Activated CD8-positive, alpha-beta memory T cell treated with anti-CD3 and anti-CD28 coated beads, Interleukin-2, amount 50 U/mL, for 4 hours (primary cell): Measurements from ENCODE around the gene CFB.

ENCODE experiments used
- DNase-seq: peaks from one replicate; pipeline ENCODE4 v3.0.0-alpha.2; 2020

CFB gene

DNA sequence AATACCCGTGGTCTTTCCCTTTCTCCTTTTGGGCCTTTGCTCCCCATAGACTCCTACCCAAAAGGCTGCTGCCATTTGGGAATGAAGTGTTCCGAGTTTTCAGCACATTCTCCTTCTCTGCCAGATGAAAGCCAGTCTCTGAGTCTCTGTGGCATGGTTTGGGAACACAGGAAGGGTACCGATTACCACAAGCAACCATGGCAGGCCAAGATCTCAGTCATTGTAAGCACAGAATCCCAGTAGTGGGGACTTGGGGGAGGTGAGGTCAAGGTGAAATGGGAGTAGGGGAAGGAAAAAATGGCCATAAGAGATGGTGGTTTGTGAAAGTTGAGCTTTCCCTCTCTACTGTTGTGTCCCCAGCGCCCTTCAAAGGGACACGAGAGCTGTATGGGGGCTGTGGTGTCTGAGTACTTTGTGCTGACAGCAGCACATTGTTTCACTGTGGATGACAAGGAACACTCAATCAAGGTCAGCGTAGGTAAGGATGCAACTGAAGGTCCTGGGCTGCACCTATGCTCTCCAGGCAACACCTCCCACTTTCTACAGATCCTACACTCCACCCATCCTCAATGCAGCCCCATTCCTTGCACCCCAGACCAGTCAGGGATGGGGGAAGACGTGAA is 4.1 kb downstream of the CFB start:
- DNase-seq = no peak

DNA sequence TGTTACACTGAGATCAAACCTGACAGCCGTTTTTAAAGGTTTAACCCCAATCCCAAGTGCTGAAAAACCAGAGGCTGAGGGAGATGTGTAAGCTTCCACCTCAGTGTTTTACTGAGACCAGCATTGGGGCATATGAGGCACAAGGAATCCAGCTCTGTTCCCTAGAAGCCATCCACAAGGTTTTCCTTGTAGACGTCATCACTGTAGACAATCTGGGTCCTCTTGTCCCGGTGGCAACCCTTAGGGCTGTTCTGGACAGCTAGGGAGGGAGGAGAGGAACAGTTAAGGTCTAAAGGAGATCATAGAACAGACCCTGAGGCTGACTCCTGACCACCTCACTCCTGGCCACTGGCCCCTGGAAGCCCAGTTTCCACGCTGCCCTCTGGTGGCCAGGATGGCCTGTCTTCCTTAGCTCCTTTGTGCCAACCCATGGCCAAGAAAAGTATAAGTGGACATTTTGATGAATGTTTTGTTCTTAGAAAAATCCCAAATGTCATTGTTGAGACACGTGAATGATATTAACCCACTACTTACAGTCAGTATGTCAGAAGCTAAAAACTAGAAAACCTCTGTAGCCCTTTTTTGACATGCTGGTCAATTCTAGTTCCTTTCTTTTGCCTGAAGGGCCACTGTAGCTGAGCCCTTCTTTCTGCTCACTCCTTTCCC is 6.4 kb downstream of the CFB start:
- no peak for DNase-seq

GRCh38 chr6:31952890-31953289 is 7.0 kb downstream of the CFB start:
- no peak for DNase-seq

DNA sequence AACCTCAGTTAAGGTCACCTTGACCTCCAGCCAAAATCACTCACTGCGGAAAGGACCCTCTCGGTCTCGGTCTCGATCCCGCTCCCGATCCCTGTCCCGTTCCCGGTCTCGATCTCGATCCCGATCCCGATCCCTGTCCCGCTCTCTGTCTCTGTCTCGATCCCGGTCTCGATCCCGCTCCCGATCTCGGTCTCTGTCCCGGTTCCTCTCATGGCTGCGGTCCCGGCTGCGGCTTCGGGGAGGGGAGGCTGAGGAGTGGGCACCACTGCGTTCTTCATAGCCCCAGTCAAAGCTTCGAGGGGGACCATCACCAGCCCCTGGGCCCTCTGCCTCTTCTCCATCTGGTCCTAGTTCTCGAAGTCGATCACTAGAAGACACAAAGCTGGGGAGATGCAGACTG is 8.6 kb downstream of the CFB start:
- no peak for DNase-seq

DNA sequence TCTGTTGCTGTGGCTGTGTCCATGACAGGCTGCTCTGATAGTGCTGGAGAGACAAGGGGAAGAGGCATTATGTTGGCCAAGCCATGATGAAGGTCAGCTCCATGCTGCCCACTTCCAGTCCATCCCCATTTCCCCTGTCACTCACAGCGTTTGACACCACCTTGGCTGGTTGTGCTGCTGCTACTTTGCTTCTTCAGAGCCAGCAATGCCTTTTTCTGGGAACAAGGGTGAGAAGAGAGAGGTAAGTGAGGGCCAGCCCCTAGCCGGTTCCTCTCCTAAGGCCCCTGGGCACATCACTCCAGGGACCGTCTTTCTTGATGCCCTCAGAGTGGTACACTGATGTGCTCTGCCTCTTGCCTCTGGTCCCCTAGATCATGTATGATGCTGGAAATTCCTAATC is 10.9 kb downstream of the CFB start:
- no peak for DNase-seq

DNA sequence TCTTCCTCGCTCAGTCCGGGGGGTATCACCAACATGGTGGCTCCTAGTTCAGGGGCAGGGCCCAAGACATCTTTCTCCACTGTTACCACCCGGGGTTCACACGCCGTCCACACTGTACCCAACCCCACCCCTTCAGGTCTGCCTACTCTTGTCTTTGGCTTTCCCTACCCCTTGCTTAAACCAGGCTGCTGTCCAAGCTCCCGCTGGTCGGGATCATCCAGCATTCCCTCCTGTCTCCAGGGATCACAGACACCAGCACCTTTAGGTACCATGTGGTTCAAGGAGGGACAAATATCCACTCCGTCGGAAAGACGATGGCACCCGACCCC is 12.5 kb downstream of the CFB start:
- DNase-seq = no peak

DNA sequence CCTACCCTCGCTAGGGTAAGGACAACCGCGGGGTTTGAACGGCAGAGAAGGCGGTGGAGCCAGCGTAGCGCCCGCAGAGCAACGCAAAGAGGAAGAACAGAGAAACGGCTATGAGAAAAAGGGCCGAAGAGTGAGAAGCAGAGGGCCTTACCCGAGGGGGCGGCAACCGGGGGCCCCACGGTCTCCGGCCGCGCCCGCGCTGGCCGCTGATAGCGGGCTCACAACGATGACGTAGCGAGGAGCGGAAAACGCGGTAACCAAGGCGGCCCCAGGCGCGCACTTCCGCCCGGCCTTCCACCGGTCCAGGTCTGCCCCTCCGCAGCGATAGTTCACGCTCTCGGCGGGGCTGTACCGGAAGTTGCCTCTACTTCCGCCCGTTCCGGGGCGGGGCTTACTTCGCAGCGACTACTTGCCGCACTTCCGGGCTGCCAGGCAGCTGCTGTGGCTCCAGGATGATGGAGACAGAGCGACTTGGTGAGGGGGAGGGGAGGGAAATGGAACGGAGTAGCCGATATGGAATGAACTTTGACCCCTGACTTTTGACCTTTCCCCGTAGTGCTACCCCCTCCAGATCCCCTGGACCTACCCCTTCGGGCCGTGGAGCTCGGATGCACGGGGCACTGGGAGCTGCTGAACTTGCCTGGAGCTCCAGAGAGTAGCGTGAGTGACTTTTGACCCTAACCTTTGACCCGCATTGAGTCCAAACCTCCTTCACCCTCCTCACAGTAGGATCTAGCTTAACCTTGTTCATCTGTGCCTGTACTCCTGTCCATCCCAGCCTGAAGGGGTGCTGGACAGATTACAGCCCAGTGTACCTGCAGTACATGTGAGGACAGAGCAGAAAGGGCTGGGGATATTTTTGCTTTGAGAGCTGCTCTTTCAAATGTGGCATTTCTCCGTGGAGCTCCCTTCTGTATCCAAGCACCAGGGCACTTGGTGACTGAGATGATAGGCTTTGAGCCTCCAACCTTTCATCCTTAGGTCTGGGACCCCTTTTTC is 13.1 kb downstream of the CFB start, which contains the start of the genes NELFE and SKIC2:
TSS of gene NELFE (minus strand) at position 231 of the 999 bp plus-strand sequence. CDS start 525 bp downstream, outside the sequence.
TSS of gene SKIC2 (plus strand) at position 435 of the 999 bp plus-strand sequence. CDS start at position 453, 18 bp downstream.
- DNase-seq = peak; percentile 99

DNA sequence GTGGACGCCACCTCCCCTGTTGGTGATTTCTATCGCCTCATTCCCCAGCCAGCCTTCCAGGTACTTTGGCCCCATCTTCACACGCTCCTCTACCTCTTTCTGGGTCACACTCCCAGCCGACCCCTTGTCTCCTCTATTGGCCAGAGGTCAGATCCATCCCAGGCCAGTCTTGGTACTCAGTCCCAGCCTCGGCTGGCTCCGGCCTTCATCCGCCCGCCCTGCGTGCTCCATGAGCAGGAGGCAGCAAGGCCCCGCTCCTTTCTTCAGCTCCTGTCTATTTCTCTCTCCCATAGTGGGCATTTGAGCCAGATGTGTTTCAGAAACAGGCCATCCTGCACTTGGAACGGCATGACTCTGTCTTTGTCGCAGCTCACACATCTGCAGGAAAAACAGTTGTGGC is 15.7 kb downstream of the CFB start:
- no peak for DNase-seq

GRCh38 chr6:31963921-31964320 is 18.0 kb downstream of the CFB start:
- DNase-seq = no peak

DNA sequence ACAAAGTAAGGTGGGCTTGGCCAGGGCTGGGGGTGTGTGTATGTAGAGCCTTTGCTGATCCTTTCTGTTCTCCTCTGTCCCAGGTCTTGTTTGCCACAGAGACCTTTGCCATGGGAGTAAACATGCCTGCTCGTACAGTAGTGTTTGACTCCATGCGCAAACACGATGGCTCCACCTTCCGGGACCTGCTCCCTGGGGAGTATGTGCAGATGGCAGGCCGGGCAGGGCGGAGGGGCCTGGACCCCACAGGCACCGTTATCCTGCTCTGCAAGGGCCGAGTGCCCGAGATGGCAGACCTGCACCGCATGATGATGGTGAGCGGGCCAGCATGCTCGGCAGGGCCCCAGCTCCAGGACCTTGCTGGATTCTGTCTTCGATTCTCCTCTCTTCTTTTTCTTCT is 19.8 kb downstream of the CFB start:
- no peak for DNase-seq

- DNase-seq = no peak
These were observed 20.6 kb downstream of the CFB start for GRCh38 chr6:31966506-31966905.

DNA sequence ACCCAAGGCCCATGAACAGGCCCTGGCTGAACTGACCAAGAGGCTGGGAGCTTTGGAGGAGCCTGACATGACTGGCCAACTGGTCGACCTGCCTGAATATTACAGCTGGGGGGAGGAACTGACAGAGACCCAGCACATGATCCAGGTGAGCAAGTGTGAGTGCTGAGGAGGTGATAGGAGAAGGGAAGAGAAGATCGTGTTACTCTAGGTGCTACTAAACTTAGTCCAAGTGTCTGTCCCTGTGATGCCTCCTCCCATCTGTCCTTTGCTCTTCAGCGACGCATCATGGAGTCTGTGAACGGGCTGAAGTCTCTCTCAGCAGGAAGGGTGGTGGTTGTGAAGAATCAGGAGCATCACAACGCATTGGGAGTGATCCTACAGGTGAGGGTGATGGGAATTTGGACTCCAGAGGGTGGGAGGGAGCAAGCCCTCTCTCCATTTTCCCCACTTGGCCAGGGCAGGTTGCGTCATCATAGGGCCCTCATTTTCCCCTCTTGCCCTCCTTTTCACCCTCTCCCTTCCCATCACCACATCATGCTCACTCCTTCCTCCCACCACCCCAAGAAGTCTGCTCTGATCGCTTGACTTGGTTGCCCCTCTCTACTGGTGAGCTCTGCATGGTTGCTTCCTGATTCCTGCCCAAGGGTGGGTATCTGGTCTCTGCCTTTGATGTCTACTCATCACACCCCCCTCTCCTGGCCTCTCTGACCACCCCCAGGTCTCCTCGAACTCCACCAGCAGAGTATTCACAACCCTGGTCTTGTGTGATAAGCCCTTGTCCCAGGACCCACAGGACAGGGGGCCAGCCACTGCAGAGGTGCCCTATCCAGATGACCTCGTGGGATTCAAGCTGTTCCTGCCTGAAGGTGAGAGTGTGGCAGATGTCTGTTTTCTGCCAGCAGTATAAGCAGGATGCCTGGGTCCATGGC is 21.4 kb downstream of the CFB start:
- DNase-seq = no peak

GRCh38 chr6:31967926-31968320 is 22.0 kb downstream of the CFB start:
- DNase-seq = no peak

DNA sequence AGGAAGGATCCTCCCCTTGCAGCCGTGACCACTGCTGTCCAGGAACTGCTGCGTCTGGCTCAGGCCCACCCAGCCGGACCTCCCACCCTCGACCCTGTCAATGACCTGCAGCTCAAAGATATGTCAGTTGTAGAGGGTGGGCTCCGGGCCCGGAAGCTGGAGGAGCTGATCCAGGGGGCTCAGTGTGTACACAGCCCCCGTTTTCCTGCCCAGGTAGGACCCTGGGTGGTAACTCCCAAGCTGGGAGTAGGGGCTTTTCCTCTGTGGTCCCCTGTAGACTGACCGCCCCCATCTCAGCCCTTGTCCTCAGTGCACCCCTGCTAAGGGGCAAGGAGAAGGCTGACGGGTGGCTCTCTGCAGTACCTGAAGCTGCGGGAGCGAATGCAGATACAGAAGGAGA is 22.4 kb downstream of the CFB start:
- DNase-seq = no peak

DNA sequence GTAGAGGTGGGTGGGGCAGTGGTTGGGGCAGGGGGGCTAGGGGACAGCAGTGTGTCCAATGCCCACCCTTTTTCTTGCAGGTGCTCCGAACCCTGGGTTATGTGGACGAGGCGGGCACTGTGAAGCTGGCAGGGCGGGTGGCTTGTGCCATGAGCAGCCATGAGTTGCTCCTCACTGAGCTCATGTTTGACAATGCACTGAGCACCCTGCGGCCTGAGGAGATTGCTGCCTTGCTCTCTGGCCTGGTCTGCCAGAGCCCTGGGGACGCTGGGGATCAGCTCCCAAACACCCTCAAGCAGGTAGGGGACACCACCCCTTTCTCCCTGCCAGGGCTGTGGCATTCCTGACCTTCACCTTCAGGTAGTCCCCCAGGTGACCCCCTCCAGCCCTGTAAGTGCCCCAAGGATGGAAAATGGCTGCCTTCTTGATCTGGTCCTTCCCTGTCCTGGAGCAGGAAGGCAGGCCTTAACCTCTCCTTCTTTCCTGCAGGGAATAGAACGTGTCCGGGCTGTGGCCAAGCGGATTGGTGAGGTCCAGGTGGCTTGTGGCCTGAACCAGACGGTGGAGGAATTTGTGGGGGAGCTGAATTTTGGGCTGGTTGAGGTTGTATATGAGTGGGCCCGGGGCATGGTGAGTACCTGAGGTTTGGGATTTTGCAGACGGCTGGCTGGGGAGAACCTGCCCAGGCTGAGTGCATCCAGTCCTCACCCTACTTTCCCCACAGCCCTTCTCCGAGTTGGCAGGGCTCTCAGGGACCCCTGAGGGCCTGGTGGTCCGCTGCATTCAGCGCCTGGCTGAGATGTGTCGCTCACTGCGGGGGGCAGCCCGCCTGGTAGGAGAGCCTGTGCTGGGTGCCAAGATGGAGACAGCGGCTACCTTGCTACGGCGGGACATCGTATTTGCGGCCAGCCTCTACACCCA is 23.2 kb downstream of the CFB start:
- DNase-seq = no peak

DNA sequence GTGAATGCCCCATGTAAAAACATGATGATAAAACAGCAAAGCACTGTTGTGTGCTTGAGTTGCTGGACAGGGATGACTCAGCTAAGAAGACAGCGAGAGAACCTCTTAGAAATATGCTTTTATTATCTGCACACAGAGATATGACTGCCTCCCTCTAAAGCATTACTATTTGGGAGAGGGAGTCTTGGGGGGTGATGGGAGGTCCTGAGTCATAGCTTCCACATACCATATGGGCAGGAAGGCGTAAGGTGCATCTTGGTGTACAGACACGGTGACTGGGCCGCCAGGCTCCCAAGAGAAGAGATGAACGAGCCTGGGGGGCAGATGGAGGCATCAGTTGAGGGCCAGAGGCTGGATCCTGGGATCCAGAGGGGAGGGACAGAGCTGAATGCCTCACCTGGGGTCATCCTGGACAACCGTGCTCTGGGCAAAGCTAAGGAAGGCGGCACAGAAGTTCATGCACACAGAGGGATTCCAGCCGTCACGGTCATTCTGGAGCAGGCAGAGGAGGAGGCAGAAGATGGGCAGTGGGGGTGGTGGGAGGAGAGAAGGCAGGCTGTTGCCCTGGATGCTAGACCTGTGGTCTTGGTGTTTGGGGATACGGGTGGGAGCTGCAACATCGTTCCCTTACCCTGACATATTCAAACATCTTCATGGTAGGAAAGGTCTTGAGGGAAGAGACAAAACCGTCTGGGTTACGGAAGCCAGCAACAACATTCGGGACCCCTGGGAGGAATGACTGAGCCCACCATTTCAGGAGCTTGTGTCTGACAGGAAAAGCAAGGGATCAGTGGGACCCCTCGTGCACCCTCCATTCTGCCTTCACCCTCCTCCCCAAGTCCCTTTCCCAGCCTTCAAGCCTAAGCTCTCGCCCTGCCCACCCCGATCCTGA is 24.1 kb downstream of the CFB start:
- DNase-seq = no peak

DNA sequence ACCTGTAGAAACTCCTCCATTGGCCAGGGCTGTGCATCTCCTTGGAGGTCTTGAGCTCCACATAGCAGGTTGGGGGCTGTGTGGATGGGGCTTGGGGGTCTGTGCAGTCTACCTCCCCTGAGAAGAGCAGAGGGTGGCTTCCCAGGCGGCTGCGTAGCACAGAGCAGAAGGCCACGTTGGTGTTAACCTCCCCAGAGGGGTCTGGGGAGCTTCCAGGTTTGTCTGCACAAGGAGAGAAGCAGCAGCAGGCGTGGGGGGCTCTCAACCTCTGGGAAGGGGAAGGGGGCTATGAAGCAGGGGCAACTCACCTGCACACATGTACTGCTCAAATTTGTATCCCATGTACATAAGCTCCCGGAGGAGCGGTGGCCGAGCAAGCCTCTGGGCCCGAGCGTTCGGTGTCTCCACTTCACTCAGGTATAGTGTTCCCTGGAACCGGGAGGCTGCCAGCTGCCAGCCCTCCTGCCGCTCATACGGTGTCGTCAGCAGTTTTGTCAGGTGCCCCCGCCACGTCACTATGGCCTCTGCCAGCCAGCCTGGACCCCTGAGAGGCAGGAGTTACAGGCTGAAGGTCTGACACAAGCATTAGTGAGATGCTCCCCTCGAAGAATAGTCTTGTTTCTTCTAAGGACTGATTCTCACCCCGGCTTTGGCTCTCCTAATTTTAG is 24.8 kb downstream of the CFB start:
- no peak for DNase-seq

DNA sequence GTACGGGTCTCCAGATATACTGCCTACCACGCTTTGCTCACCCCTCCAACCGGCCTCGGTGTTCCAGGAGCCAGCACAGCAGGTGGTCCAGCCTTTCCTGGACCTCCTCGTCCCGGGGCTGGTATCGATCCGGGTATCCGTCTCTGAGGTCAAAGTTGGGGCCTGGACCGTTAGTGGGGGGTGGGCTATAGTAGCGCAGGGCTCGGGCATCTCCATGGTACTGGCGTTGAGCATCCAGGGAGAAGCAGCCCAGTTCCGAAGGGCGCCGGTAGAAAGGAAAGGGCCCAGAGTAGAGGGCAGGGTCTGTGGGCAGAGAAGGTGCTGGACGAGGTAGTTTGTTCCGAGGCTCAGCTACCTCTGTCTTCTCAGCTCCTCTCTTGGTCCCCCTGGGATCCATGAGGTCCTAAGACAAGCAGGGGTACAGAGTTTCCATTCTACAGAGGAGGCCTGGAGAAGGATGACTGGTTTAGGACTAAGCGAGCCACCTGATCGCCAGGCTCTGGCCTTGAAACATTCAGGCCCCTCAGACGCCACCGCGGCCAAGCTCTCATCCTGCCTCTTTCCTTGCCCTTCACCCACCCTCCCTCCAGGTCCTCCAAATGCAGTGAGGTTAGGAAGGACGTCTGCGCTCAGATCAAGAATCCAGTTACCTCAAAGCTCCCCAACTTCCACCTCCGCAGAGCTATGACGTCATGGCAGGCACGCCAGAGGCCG is 25.5 kb downstream of the CFB start:
- DNase-seq = no peak
